ENCODE measurements around the gene TRABD2A. TPM values are rescaled to one million over a fixed set of nuclear protein-coding genes. Genes with fewer than 3 reads are reported as not detected.

TRABD2A gene
- total RNA-seq, 4 donors from 2014 or later = 0.14 to 3.0 (median 0.29) TPM; not detected in 1

DNA sequence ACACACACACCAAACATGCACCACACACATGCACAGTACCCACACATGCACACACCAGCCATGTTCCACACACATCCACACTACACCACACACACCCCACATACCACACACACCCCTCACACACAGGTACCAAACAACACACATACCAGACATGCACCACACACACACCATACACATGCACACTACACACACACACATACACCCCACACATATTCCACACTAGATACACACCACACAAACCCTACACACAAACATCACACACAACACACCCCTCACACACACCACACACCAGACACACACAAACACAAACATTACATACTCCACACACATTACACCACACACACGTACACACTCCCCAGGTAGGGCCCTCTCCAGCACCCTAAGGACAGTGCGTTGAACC, 51.2 kb downstream of the TRABD2A start:
- intact Hi-C loops (cut with DNase I; ENCODE audit: low total_unique reads) = no loop called here
- H3K36me3 ChIP-seq = no peaks in the 10 kb centered on the region
- H3K4me3 ChIP-seq = no peak overlapping the region
- no peaks in the 10 kb centered on the region for H3K27me3 ChIP-seq
- no peaks in the 10 kb centered on the region for H3K4me1 ChIP-seq
- no peaks in the 10 kb centered on the region for H3K9me3 ChIP-seq
- no peak overlapping the region for H3K27ac ChIP-seq
- no peak for DNase-seq
- TF ChIP-seq, protein P1, sequence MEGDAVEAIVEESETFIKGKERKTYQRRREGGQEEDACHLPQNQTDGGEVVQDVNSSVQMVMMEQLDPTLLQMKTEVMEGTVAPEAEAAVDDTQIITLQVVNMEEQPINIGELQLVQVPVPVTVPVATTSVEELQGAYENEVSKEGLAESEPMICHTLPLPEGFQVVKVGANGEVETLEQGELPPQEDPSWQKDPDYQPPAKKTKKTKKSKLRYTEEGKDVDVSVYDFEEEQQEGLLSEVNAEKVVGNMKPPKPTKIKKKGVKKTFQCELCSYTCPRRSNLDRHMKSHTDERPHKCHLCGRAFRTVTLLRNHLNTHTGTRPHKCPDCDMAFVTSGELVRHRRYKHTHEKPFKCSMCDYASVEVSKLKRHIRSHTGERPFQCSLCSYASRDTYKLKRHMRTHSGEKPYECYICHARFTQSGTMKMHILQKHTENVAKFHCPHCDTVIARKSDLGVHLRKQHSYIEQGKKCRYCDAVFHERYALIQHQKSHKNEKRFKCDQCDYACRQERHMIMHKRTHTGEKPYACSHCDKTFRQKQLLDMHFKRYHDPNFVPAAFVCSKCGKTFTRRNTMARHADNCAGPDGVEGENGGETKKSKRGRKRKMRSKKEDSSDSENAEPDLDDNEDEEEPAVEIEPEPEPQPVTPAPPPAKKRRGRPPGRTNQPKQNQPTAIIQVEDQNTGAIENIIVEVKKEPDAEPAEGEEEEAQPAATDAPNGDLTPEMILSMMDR (IDR thresholded peaks at IDR 0.05) = no peak
- TF ChIP-seq POLR2A (IDR thresholded peaks at IDR 0.05) = no peak

DNA sequence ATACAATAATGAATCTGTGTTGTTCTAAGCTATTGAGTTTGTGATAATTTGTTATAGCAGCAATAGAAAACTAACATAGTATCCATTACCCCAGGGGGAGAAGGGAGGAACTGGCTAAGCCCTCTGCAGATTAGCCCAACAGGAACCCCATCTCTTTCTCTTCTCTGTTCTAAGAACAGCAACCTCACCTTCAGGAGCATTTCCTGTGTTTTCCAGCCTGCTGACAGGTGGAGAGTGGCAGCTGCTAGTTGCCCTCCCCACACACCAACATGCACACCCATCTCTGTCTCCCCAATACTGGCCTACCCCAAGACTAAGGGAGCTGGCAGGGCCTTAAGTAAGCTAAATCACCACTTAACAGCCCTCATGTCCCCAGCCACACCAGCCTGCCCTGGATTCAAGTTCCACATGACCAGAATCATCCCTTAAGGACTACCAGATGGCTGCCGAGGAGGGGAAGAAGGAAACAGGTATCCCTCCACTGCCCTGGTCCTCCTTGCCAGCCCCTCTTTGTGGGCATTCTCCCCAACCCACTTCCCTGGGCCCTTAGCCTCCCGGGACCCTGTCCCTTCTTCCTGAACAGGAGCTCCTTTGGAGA, 52.8 kb downstream of the TRABD2A start:
- Histone ChIP-seq H3K4me1 (no peaks in the 10 kb centered on the region), H3K9me3 (no peaks in the 10 kb centered on the region), H3K36me3 (no peaks in the 10 kb centered on the region), H3K27ac (no peak overlapping the region), H3K27me3 (no peaks in the 10 kb centered on the region), H3K4me3 (no peak overlapping the region)
- intact Hi-C loops (cut with DNase I; ENCODE audit: low total_unique reads) = no loop called here
- TF ChIP-seq, protein P1 (IDR thresholded peaks at IDR 0.05) = no peak
- no peak for TF ChIP-seq POLR2A (IDR thresholded peaks at IDR 0.05)
- no peak for DNase-seq

DNA sequence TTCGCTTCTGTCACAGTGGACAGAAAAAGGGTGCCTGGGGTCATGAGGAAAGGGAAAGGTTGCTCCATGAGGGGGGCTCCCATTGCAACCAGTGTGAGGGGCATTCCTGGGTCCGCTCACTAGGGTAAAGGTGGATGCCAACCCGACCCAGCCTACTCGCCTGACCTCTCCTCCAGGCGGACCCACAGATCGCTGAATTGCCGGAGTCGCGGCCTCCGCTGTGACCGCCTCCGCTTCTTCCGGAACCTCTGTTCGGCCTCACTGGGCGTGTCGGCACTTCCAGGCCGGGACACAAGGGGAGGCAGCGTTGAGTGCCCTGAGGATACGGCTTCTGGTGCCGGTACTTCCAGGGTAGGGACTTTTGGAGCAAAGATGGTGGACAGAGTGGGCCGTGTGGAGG, 57.1 kb downstream of the TRABD2A start:
- H3K9me3 ChIP-seq = no peaks in the 10 kb centered on the region
- no peak overlapping the region for H3K27ac ChIP-seq
- no peak for DNase-seq
- no peaks in the 10 kb centered on the region for H3K4me1 ChIP-seq
- H3K4me3 ChIP-seq = no peak overlapping the region
- H3K36me3 ChIP-seq = no peaks in the 10 kb centered on the region
- H3K27me3 ChIP-seq = no peaks in the 10 kb centered on the region
- intact Hi-C loops (cut with DNase I; ENCODE audit: low total_unique reads) = no loop called here
- TF ChIP-seq, protein P1 (IDR thresholded peaks at IDR 0.05) = no peak
- TF ChIP-seq POLR2A (IDR thresholded peaks at IDR 0.05) = no peak

DNA sequence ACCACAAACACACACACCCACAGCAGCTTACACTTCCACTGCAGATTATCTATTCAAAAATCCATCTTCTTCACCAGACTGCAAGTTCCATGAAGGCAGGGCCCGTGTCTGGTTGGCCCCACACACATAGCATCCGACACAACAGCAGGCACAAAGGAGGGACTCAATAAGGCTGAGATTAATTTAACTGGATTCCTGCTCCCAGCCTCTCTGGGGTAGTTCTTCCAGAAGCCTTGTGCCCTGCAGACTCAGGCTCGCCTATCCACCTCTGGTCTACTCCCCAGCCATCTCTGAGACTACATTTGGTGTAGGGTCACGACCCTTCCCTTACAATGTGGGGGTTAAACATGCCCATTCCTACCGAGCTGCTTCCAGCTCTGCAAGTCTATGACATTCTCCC, 57.7 kb downstream of the TRABD2A start:
- Histone ChIP-seq H3K4me1 (no peaks in the 10 kb centered on the region), H3K27ac (no peak overlapping the region), H3K9me3 (no peaks in the 10 kb centered on the region), H3K4me3 (no peak overlapping the region), H3K36me3 (no peaks in the 10 kb centered on the region), H3K27me3 (no peaks in the 10 kb centered on the region)
- TF ChIP-seq, protein P1 (IDR thresholded peaks at IDR 0.05) = no peak
- intact Hi-C loops (cut with DNase I; ENCODE audit: low total_unique reads) = no loop called here
- no peak for DNase-seq

DNA sequence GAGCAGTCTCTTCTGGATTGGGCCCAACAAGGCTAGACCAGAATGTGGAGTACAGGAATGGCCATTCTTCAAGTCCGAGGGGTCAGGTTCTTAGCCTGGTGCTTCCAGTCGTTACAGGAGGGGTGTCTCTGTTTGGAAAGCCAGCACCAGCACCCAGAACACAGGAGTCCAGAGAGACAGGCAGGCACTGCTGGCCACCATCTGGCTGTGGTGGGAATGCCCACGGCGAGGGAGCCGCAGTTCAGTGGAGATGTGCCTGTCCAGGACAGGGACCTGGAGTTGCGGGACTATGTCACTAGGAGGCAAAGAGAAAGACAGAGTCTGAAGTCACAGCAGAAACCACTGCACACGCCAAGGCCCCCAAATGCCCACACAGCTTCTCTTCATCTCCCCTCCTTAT, 59.1 kb downstream of the TRABD2A start:
- intact Hi-C loops (cut with DNase I; ENCODE audit: low total_unique reads) = no loop called here
- no peak for TF ChIP-seq POLR2A (IDR thresholded peaks at IDR 0.05)
- TF ChIP-seq, protein P1 (IDR thresholded peaks at IDR 0.05) = no peak
- Histone ChIP-seq H3K27ac (no peak overlapping the region), H3K27me3 (no peaks in the 10 kb centered on the region), H3K36me3 (no peaks in the 10 kb centered on the region), H3K4me1 (no peaks in the 10 kb centered on the region), H3K9me3 (no peaks in the 10 kb centered on the region), H3K4me3 (no peak overlapping the region)
- no peak for DNase-seq

Measured in uterus (tissue), 4 donors.